Esophagus mucosa (tissue), 1 donor: ENCODE measurements around the gene CREG1. TPM values are rescaled to one million over a fixed set of nuclear protein-coding genes. Genes with fewer than 3 reads are reported as not detected.
"Not testable (repeated sequence)": the region's sequence is repeated elsewhere in the genome, so short reads cannot be mapped to it uniquely, and the experiment has no call there.

Source experiments
- ATAC-seq: fragments of 200-7000 bp; cut with Tn5 transposase; one replicate; pipeline ENCODE4 v1.9.1; 2020
- total RNA-seq: library from RNA; stranded (reverse); gene quantifications from one replicate; pipeline ENCODE4 v1.2.4, GENCODE V29; 2023
- donor health status: DM: yes; HTN: yes; CAD: no.

Gene CREG1
- 61.8 TPM for total RNA-seq

- ATAC-seq: peak; percentile 99
Measured at GRCh38 chr1:167553136-167554027, at the start of gene CREG1. CREG1 (minus strand) TSS chr1:167553762.

- ATAC-seq: no peak
Measured at GRCh38 chr1:167602840-167603239, 49.3 kb upstream of the CREG1 start.

GRCh38 chr1:167601442-167602383 is 48.2 kb upstream of the CREG1 start:
- ATAC-seq: peak; percentile 61

- ATAC-seq: peak; percentile 76
Measured at GRCh38 chr1:167599957-167600581, 46.5 kb upstream of the CREG1 start.

GRCh38 chr1:167594822-167595221 is 41.3 kb upstream of the CREG1 start:
- ATAC-seq: no peak

- no peak for ATAC-seq
Measured at GRCh38 chr1:167593860-167594259, 40.3 kb upstream of the CREG1 start.

GRCh38 chr1:167592475-167592874 is 38.9 kb upstream of the CREG1 start:
- no peak for ATAC-seq

GRCh38 chr1:167588361-167588760 is 34.8 kb upstream of the CREG1 start:
- ATAC-seq: no peak

GRCh38 chr1:167587872-167588271 is 34.3 kb upstream of the CREG1 start:
- no peak for ATAC-seq

GRCh38 chr1:167587342-167587741 is 33.8 kb upstream of the CREG1 start:
- ATAC-seq: no peak

- ATAC-seq: no peak
Measured at GRCh38 chr1:167584581-167584980, 31.0 kb upstream of the CREG1 start.

GRCh38 chr1:167582722-167583121 is 29.2 kb upstream of the CREG1 start:
- ATAC-seq: no peak

GRCh38 chr1:167582064-167582463 is 28.5 kb upstream of the CREG1 start:
- no peak for ATAC-seq

GRCh38 chr1:167579986-167580385 is 26.4 kb upstream of the CREG1 start:
- no peak for ATAC-seq

GRCh38 chr1:167578939-167579521 is 25.5 kb upstream of the CREG1 start:
- no peak for ATAC-seq

GRCh38 chr1:167575649-167576048 is 22.1 kb upstream of the CREG1 start:
- no peak for ATAC-seq

- ATAC-seq: peak; percentile 69
Measured at GRCh38 chr1:167573035-167573434, 19.5 kb upstream of the CREG1 start.

- ATAC-seq: not testable (repeated sequence)
Measured at GRCh38 chr1:167570712-167571111, 17.1 kb upstream of the CREG1 start.

GRCh38 chr1:167567663-167568062 is 14.1 kb upstream of the CREG1 start:
- no peak for ATAC-seq

- no peak for ATAC-seq
Measured at GRCh38 chr1:167566766-167567165, 13.2 kb upstream of the CREG1 start.

GRCh38 chr1:167565922-167566321 is 12.4 kb upstream of the CREG1 start:
- ATAC-seq: no peak

- ATAC-seq: peak; percentile 77
Measured at GRCh38 chr1:167564612-167565270, 11.2 kb upstream of the CREG1 start.
